Prostate gland (tissue), 2 donors: ENCODE data around the gene RUBCN.

Experiments used
- CTCF ChIP-seq, 4 experiments: fragments of 200-600 bp in 2 of 4; fragments of 450-650 bp in 2 of 4; sonication (generic) in 2 of 4; IDR thresholded peaks; 1 replicate in 3 of 4; 2 replicates in 1 of 4; pipeline ENCODE4 v1.5.1; 2016 to 2019; ENCODE audit warnings: antibody characterized with exemption in 4 of 4, mild to moderate bottlenecking in 2 of 4, moderate library complexity in 2 of 4
- POLR2A ChIP-seq: fragments of 450-650 bp; IDR thresholded peaks from one replicate; pipeline ENCODE4 v1.6.1; 2016; ENCODE audit warnings: antibody characterized with exemption, mild to moderate bottlenecking
- POLR2AphosphoS5 ChIP-seq: sonication (generic); formaldehyde crosslinking; IDR thresholded peaks from one replicate; pipeline ENCODE4 v1.6.1; 2017; ENCODE audit warnings: antibody characterized with exemption

DNA sequence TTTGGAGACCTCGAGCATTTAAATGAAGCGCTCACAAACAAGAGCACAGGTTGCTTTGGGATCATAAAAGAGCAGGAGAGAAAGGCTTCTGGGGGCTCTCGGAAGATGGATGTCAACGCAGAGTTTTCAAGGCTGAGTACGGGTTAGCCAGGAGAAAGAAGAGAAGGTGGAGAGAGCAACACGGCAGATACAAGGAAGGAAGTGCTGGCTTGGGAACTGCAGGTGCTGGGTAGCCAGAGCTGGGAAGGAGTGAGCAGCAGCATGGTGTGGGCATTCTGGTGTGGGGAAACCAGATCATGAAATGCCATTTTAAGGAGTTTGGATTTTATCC is 580 bp upstream of the RUBCN start:
- TF ChIP-seq CTCF (IDR thresholded peaks at IDR 0.05): no peak
- no peak for TF ChIP-seq POLR2AphosphoS5
- no peak for TF ChIP-seq POLR2A
